Measurements from ENCODE around the gene KLHL3.
A peak's percentile ranks its signal among the peaks of the same experiment; 100 is the strongest.

KLHL3 gene

DNA sequence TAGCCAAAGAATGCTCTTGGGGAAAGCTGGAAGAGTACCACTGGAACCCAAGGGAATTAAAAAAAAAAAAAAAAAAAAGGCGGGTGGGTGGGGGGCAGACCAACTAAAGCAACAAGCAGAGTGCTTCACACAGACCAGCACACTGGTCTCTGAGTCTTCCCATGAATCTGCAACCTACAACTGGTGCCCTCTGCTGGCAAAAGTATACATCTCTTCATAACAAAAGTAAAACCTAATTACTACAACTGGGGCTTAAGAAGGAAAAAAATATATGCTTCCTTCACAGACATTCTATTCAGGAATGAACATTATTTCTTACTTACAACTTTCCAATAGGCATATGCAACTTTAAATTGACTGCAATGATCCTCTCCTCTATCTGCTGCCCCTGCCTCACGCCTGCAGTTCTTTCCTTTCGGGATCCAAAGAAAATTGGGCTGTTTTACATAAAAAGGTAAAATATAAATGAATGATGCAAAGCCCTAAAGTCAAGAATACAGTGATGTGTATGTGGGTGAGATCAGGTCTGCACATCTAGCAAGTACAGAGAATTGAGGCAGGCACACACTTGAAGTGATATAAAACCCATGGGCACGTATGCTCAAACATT, 7.2 kb upstream of the KLHL3 start:
- DNase-seq (ENCODE audit: low read depth), result no peak

DNA sequence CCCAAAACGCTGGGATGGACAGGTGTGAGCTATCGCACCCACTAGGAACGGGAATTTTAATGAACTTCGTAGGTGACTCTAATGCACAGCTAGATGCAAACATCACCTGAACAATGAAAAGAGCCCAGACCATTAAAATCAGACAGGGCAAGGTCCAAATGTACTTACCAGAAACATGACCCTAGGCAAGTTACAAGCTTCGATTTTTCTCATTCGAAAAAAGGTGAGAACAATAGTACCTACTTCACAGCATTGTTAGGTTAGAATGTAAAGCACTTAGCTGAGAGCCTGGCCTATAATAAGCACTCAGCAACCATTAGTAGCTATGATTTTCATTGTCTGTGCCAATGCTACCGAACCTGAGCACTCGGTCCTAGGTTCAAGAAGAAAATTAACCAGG, 5.8 kb upstream of the KLHL3 start:
- no peak for DNase-seq (ENCODE audit: low read depth)

DNA sequence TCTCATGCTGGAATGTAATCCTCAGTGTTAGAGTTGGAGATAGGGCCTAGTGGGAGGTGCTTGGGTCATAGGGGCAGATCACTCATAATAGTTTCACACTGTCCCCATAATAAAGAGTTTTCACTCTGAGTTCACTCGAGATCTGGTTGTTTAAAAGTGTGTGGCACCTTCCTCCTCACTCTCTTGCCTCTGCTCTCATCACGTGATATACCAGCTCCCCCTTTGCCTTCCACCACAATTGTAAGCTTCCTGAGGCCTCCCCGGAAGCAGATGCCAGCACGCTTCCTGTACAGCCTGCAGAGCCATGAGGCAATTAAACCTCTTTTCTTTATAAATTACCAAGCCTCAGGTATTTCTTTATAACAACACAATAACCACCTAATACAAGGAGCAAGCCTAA, 3.8 kb upstream of the KLHL3 start:
- no peak for DNase-seq (ENCODE audit: low read depth)

DNA sequence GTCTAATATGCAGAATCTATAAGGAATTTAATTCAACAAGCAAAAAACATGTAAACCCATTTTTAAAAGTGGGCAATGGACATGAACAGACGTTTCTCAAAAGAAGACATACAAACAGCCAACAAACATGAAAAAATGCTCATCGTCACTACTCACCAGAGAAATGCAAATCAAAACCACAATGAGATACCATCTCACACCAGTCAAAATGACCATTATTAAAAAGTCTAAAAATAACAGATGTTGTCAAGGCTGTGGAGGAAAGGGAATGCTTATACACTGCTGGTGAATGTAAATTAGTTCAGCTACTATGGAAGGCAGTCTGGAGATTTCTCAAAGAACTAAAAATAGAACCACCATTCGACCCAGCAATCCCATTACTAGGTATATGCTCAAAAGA, 3.1 kb upstream of the KLHL3 start:
- no peak for DNase-seq (ENCODE audit: low read depth)

DNA sequence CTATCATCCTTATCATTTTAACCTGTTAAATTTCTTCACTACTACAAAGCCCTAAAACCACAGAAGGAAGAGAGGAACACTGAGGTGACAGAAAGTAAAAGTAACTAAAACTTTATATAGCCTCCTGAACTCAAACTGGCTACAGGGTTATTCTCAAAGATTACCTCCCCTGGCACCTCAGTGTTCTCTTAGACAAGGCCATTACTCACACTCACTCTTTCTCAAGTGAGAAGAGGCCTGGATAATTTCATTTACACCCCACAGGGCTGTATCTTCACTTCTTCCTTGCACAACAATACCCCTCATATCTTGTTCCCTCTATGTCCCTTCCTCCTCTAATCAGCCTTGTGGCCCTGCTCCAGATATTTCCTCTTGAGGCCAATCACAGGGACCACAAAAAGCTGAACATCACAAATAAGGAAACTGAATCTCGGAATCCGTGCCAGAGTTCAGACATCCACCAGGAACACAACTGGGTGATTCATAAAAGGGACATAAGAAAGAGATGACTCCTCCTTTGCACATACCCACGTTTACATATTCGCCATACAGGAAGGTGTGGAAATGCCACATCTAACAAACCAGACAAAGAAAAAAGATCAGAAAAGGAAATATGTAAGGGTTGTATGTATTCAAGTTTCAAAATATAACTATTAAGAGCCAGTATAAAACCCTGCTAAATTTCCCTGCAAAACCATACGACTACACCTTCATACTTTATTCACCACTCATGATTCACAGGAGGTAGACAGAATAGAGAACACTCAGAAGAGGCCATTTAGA, 1.7 kb upstream of the KLHL3 start:
- DNase-seq (ENCODE audit: low read depth), result peak; percentile 38

DNA sequence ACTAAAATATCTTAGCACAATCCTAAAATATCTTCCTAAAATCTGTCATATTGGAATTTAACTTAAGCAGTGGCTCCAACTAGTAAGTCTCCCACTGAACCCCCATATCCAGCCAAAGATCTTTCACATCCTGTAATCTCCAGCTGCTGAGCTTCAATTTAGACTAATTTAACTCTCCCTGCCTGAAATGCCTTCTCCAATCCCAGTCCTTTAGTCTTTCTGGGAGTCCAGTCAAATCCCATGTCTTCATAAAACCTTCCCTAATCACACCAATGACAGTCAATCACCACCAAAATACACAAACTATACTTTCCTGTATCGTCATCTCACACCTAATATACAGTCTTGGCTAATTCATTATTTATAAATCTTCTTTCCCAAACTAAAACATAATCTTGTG, 607 bp upstream of the KLHL3 start:
- DNase-seq (ENCODE audit: low read depth), result no peak

DNA sequence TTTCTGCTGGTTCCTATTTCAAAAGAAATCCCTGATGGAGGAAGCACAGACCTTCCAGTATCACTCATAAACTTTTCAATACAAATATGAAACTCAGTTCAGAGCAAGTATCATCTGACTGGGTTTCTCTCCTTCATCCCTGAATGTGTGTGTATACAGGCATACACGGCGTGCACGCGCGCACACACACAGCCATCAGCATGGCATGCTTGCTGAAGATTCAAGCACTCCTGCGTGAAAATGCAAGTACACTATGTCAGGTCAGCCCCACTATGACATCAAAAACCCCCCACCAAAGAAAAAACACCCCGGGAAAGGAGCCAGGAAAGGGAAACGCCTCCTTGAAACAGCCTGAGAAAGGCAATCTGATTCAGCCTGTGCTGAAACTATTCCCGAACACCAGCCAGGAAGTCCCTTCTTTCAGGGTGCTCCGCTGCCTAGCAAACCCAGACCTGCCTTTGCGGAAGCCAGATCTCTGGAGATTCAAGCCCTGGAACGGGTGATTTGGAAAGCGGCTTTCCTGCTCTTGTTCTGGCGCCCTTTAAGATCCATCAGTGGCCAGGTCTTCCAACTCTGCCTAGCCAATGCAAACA, 831 bp downstream of the KLHL3 start:
- DNase-seq (ENCODE audit: low read depth), result no peak

DNA sequence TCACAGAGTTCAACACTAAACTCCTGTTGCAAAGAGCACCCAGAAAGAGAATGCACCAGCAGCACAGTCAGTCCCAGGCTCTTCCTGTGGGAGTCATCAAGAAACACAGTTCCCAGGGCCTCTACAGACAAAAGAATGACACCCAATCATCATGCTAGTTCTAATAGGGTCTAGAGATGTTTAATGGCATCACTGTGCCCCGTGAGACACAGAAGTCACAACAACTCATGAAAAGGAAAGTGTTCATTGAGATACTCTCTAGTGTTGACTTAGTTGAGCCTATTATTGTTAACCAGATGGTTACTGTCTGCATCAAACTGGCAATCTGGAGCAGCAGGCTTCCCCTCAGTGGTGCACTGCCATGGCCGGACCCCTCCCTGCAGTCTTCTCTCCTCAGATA, 1.6 kb downstream of the KLHL3 start:
- no peak for DNase-seq (ENCODE audit: low read depth)

DNA sequence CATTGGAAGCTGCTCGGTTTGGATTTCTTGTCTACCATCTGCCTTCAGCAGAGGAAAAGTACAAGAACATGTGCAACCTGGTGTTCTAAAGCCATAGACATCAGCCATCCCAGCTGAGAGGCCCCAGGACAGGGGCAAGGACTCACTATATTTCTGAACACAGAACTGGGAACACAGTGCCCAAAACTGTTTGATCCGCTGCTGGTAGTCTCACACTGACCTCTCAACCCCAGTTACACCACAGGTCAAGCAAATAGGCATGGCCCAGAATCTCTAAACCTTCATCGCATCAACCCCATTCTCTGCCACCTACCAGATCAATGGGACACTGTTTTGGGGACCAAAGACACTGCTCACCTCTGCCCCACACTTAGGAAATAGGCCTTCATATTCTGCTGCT, 2.0 kb downstream of the KLHL3 start:
- DNase-seq (ENCODE audit: low read depth), result no peak

DNA sequence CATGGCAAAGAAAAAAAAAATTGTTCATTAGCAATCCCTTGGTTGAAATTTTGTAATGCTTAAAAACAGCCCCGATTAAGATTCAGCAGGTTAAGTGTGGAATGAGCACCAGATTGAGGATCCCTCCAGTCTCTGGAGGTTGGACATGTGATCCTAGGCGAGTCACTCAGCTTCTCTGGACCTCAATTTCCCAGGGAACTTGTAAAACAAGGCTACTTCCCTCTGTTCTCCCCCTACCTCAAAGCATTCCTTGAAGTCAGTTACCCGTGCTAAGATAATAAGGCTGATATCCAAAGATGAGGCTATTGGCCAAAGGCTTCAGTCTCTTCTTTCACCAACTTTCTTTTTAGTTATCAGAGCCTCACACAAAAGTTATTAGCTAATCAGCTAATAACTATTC, 2.9 kb downstream of the KLHL3 start:
- no peak for DNase-seq (ENCODE audit: low read depth)

DNA sequence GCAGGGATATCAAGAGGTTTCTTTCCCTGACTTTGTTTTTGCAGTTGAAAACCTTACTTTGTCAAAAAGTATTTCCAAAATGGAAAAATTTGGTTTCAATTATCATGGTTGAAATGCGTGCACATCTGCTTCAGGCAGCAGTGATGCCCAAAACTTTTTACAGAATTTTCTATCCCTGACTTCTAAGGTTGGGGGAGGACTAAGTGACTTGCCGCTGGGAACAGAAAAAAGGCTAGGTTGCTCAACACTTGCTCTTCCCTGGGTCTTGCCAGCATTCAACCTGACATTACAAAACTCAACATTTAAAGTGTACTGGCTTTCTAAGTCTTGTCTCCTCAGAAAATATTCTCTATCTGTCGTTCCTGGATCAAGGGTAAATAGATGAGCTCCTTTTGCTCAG, 4.7 kb downstream of the KLHL3 start:
- no peak for DNase-seq (ENCODE audit: low read depth)

DNA sequence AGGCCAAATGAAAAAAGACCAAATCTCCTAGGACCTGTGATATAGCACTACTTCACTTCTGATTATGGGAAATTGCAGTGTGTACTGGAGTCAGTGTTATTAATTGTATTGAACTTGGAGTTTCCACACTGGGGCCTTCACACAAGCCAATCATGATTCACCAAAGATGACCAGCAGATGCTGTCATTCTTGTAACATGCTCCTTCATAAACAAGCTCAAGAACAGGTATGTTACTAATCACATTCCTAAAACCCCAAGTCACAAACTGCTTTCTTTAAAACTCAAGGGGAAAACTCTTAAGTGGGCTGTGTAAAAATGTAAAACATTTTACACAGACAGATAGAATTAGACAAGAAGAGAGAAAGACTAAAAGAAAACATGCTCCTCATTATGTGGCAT, 5.6 kb downstream of the KLHL3 start:
- peak; percentile 40 for DNase-seq (ENCODE audit: low read depth)

DNA sequence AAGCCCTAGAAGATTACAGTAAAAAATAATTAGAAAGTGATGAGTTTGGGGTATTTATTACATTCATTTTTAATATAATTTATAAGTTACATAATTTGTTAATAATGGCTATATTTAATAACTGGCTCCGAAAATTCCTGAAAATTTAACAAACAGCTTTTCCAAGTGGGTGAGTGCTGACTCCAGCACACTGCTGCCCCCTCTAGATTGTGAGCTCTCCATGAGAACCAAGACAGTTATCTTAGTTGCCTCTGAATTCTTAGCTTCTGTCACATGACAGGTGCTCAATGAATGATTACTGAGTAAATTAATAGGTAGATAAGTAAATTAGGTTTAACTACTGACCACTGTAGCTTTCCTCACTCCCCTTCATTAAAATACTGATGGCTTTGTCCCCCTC, 7.8 kb downstream of the KLHL3 start:
- no peak for DNase-seq (ENCODE audit: low read depth)

DNA sequence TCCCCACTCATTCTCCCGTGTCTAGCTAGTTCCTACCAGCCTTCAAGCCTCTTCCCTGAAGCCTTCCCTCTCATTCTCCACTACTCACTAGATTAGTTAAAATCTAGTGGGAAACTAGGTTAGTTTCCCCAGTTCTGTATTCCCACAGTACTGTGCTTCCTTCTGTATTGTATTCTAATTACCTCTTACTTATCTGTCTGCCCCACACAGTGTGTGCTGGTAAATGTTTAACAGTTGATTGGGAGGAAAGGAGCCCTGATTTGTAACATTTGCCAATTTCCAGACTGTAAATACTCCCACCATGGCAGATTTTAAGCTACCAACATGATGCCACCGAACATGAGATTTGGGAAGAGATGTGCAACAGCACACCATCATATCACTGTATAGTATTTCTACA, 8.3 kb downstream of the KLHL3 start:
- no peak for DNase-seq (ENCODE audit: low read depth)

DNA sequence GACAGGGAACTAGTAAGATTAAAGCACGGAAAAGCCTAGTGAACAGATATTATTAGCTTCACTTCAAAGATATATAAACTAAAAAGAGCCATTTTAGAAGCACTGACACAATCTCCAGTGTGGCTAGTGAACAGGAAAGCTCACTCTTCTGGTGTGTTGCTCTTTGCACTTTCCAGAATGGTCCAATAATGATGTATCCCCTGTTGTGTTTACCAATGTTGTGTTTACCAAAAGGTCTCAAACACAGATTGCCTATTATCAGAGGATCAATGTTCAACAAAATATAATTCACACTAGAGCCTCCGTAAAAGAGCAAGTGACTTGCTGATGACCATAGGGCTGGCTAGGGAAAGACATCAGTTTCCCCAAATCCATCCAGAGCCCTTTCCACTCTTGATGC, 11.6 kb downstream of the KLHL3 start:
- no peak for DNase-seq (ENCODE audit: low read depth)

DNA sequence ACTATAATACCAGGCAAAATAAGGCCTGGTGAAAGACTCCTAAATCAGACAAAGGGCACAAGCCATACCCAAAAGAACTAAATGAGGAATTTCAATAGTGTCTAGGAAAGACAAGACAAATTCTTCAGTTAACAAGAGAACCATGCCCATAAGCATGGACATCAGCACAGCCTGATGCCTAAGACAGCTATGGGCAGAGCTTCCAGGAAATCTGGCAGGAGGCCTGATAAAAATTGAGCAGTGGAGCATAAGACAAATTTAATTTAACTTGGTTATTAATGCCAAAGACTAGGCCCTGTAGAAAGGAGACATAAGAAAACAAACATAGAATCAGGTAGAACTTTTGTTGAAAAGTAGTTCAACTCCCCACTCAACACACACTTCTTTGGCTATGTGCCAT, 17.3 kb downstream of the KLHL3 start:
- no peak for DNase-seq (ENCODE audit: low read depth)

DNA sequence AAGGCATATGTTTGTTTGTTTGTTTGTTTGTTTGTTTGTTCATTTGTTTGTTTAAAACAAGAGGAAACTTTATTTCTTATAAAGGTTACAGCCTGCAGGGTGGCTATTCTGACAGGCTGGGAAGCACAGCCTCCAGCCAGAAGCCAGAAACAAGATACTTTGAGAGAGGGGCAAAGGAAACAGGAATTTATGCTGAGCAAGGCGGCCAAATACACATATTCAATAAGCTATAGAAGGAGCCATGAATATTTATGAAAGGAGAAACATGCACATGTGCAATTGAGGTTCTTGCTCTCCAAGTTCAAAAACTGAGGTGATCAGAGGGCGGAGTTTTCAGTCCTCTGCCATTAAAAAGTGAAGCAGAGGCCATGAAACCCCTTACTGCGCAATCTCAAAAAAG, 19.6 kb downstream of the KLHL3 start:
- DNase-seq (ENCODE audit: low read depth), result no peak

DNA sequence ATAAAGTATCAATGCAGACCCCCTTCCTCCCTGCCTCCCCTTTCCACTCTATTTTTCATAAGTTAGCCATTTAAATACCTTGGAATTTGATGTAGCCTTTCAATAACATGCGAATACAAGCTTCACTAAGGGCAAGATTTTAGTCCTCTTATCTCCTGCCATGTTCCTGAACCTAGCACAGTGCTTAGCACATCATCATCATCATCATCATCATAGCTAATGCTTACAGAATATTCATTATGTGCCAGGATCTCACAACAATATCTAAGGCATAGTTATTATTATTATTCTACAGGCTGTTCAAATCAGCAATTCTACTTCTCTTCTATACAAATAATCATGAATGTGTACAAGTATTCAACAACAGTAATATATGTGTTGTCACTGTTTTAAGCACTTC, 20.4 kb downstream of the KLHL3 start:
- DNase-seq (ENCODE audit: low read depth), result no peak

DNA sequence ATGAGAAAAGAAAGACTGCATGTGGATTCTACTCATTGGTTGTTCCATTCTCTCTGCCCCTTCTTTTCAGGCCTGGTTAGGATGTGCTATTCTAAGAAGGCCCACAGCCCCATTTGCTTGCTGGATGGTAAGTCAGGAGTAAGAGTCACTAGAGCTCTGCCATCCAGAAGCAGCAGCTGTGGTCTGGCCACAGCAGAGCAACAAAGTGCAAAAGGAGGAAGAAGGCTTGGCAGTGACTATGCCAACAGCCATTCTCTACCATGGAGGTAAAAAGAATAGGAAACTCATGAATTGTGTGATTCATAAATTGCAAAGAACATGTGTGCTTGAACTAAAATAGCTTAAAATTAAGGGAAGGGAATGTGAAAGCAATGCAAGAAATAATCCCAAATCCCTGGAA, 20.9 kb downstream of the KLHL3 start:
- DNase-seq (ENCODE audit: low read depth), result no peak

DNA sequence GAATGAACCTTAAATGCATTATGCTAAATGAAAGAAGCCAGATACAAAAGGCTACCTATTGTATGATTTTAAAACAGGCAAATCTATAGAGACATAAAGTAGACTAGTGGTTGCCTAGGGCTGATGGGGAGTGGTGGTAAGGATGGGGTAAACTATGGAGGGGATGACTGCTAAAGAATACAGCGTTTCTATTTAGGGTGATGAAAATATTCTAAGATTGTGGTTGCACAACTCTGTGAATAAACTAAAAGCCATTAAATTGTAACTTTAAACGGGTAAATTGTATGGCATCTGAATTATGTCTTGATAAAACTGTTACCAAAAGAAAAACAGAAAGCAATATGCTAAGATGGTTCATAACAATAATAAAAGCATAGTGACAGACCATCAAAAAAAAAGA, 21.4 kb downstream of the KLHL3 start:
- DNase-seq (ENCODE audit: low read depth), result no peak

DNA sequence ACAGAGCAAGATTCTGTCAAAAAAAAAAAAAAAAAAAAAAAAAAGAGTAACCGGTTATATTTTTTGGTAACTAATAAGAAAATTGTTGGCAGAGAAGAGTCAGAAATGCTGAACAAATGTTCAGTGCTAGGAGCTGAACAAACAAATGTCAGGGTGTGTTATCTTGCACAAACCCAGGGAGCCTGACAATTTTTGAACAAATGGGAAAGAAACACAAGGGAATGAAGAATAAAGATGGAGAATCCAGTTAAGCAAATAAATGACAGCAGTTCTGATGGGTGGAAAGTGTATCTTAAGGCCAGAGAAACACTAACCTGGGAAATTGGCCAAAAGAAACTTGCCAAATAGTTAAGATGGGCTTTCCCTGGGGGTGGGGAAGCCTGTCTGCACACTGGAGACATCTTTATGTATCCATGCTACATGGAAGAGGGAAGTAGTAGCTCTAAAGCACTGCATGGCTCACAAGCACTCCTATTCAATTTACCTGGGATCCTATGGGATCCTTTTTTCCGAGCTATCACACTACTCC, 23.7 kb downstream of the KLHL3 start:
- DNase-seq (ENCODE audit: low read depth), result no peak

DNA sequence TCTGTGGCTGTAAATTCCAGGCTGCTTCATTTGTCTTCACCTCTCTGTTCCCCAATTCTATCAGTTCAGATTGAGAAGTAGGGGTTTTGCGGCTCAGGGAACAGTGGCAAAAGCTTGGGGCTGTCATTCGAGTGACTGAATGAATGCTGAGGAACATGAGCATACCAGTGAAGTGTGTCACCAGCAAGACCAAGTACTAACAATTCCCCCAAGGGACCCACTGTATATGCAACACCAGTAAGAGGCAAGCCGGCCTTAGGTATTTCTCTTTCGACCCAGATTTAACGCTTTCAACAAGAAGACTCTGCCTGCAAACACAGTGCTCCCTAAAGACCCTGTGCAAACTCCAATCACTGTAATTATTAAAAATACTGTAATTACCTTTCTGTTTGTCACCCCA, 25.8 kb downstream of the KLHL3 start:
- no peak for DNase-seq (ENCODE audit: low read depth)

DNA sequence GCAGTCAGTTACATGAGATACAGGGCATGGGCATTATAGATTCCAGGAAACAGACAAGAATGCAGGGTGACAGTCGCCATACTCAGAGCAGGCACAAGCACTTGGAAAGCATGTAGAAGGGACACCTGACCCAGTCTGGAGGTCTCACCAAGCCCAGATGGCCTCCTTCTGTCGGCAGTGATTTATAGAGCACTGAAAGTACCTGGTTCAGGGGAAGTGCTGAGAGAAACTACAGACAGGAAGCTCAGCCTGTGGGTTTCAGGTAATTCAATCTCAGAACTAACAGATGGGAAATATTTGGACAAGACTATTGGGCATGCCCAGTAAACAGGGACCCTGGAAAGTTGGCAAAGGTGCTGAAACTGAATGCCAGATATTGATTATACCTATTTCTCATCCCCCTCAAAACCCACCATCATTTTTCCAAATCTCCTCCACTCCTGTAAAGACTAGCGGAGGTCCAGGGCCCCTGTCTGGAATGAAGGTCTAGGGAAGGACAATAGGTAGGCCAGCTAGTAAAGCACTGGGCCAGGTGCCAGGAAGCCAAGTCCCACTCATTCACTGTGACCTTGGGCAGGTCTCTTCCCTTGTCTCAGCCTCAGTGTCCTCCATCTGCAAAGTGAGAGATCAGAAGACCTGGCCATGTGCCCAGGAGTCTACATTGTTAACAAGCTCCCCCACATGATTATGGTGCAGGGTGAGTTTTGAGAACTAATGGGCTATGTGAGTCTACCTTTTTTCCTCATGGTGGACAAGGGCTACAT, 26.9 kb downstream of the KLHL3 start:
- DNase-seq (ENCODE audit: low read depth), result no peak

All from HS-5 (cell line).